Gastrocnemius medialis (tissue), 4 donors: Measurements from ENCODE around the gene RAD51B.

Experiments
- CTCF ChIP-seq, 5 experiments: fragments of 450-650 bp in 3 of 5; fragments of 200-600 bp in 2 of 5; sonication (generic) in 2 of 5; IDR thresholded peaks in 4 of 5; conservative IDR thresholded peaks in 1 of 5; 1 replicate in 4 of 5; 2 replicates in 1 of 5; pipeline ENCODE4 v1.5.1; 2016 to 2019; ENCODE audit warnings: antibody characterized with exemption in 5 of 5, mild to moderate bottlenecking in 3 of 5, moderate library complexity in 3 of 5
- POLR2A ChIP-seq, 2 donors: fragments of 450-650 bp; IDR thresholded peaks; one replicate each; pipeline ENCODE4 v1.6.1; 2017; ENCODE audit warnings: antibody characterized with exemption in 2 of 2, mild to moderate bottlenecking in 2 of 2, moderate library complexity in 2 of 2

- TF ChIP-seq CTCF (IDR thresholded peaks at IDR 0.05 in 4 of 5, conservative IDR thresholded peaks at IDR 0.05 in 1 of 5) (no peak), POLR2A (IDR thresholded peaks at IDR 0.05) (no peak)
Observed at GRCh38 chr14:67999290-67999689, 179.7 kb downstream of the RAD51B start.
